GM06990 (cell line): ENCODE results near the gene CCDC63.

Source experiments
- DNase-seq: peaks from one replicate; pipeline ENCODE4 v3.0.0-alpha.2; 2011; ENCODE audit not compliant: insufficient read length; ENCODE audit errors: extremely low read depth
- H3K27me3 ChIP-seq: replicated peaks from 2 replicates; pipeline ENCODE4 v1.6.0; 2011; ENCODE audit warnings: low read length; ENCODE audit not compliant: control insufficient read depth, insufficient read depth
- H3K36me3 ChIP-seq: 2 replicates; pipeline ENCODE4 v1.5.1; 2011; ENCODE audit warnings: low read length; ENCODE audit not compliant: control insufficient read depth, insufficient read depth
- H3K4me3 ChIP-seq: replicated peaks from 2 replicates; pipeline ENCODE4 v1.5.1; 2011; ENCODE audit warnings: low read depth, mild to moderate bottlenecking, control low read depth, low read length
- CTCF ChIP-seq: IDR thresholded peaks from 2 replicates; pipeline ENCODE4 v1.5.1; 2011; ENCODE audit warnings: low read length, control low read depth, mild to moderate bottlenecking, inconsistent platforms; ENCODE audit not compliant: insufficient read depth, poor library complexity, severe bottlenecking

The CCDC63 gene

GRCh38 chr12:110818511-110818910 is 28.3 kb upstream of the CCDC63 start:
- no peak for TF ChIP-seq CTCF
- H3K4me3 ChIP-seq = no peak overlapping the region
- no peak for DNase-seq
- H3K27me3 ChIP-seq = no peaks in the 10 kb centered on the region
- H3K36me3 ChIP-seq = no peaks in the 10 kb centered on the region

- no peak for DNase-seq
- H3K36me3 ChIP-seq = no peaks in the 10 kb centered on the region
- no peak for TF ChIP-seq CTCF
- no peak overlapping the region for H3K4me3 ChIP-seq
- no peaks in the 10 kb centered on the region for H3K27me3 ChIP-seq
These were observed 27.6 kb upstream of the CCDC63 start for GRCh38 chr12:110819150-110819549.

GRCh38 chr12:110819646-110820045 is 27.1 kb upstream of the CCDC63 start:
- Histone ChIP-seq H3K36me3 (no peaks in the 10 kb centered on the region), H3K27me3 (no peaks in the 10 kb centered on the region), H3K4me3 (no peak overlapping the region)
- no peak for DNase-seq
- TF ChIP-seq CTCF = no peak

GRCh38 chr12:110821917-110822316 is 24.9 kb upstream of the CCDC63 start:
- DNase-seq = no peak
- H3K36me3 ChIP-seq = no peaks in the 10 kb centered on the region
- no peak overlapping the region for H3K4me3 ChIP-seq
- H3K27me3 ChIP-seq = no peaks in the 10 kb centered on the region
- TF ChIP-seq CTCF = no peak

- no peak for DNase-seq
- Histone ChIP-seq H3K36me3 (no peaks in the 10 kb centered on the region), H3K27me3 (no peaks in the 10 kb centered on the region), H3K4me3 (no peak overlapping the region)
- no peak for TF ChIP-seq CTCF
These were observed 23.9 kb upstream of the CCDC63 start for GRCh38 chr12:110822821-110823415.

GRCh38 chr12:110824342-110824741 is 22.4 kb upstream of the CCDC63 start:
- DNase-seq = no peak
- no peak for TF ChIP-seq CTCF
- Histone ChIP-seq H3K36me3 (no peaks in the 10 kb centered on the region), H3K4me3 (no peak overlapping the region), H3K27me3 (no peaks in the 10 kb centered on the region)
